ENCODE measurements around the gene EPN1. TPM values are rescaled to one million over a fixed set of nuclear protein-coding genes. Genes with fewer than 3 reads are reported as not detected.

Gene EPN1
- total and polyA plus RNA-seq, 9 of the 15 experiments (the other 6 are each of a cell fraction or from before 2014, with no cell fraction given): 0.08 to 138 (median 12.7) TPM

- TF ChIP-seq ZBTB40 (IDR thresholded peaks at IDR 0.05): peak; percentile 94
- no peak for TF ChIP-seq ZBTB40 (CRISPR knock-in tag; IDR thresholded peaks at IDR 0.05)
- no peak for TF ChIP-seq ETS2 (tag; IDR thresholded peaks at IDR 0.05; ENCODE audit: borderline replicate concordance, poor library complexity, severe bottlenecking)
- TF ChIP-seq CBX3 (IDR thresholded peaks at IDR 0.05; ENCODE audit: borderline replicate concordance in 1 of 2, low read length in 2 of 2): 0 out of 3 replicates have a peak, but pooled peaks of 1 of the 2 experiments have one; percentile 41
- TF ChIP-seq HDAC3 (IDR thresholded peaks at IDR 0.05; ENCODE audit: borderline replicate concordance, partially characterized antibody): no peak
- no peak; the same call in 1 of the 2 replicates for TF ChIP-seq ZNF395 (CRISPR knock-in tag; IDR thresholded peaks at IDR 0.05)
- no peak for TF ChIP-seq NCOA2 (IDR thresholded peaks at IDR 0.05; ENCODE audit: partially characterized antibody in 2 of 2)
- TF ChIP-seq ZNF212 (CRISPR knock-in tag; IDR thresholded peaks at IDR 0.05): no peak
- TF ChIP-seq GATAD2A (IDR thresholded peaks at IDR 0.05): peak; percentile 80
- peak; percentile 95 for TF ChIP-seq RBBP5 (IDR thresholded peaks at IDR 0.05; ENCODE audit: borderline replicate concordance, insufficient read depth, low read length, poor library complexity, severe bottlenecking)
- no peak for TF ChIP-seq RAD51 (IDR thresholded peaks at IDR 0.05; ENCODE audit: borderline replicate concordance, low read depth)
- TF ChIP-seq E2F1 (CRISPR knock-in tag; IDR thresholded peaks at IDR 0.05): no peak
Observed at GRCh38 chr19:55643003-55643886, 31.8 kb upstream of the EPN1 start, which contains the start of gene ZNF581 (continued).
